DOHH2 (cell line): ENCODE data around the gene MBLAC1.

Source experiments
- H3F3A ChIP-seq: fragments of 200-600 bp; sonication (generic), shearing (Covaris generic); 2 replicates; pipeline ENCODE4 v1.6.0; 2016; ENCODE audit warnings: antibody characterized with exemption, mild to moderate bottlenecking; ENCODE audit not compliant: control insufficient read depth, insufficient read depth
- H3K27ac ChIP-seq: fragments of 200-600 bp; sonication (generic); 2 replicates; pipeline ENCODE4 v1.5.1; 2014; ENCODE audit warnings: low read depth, mild to moderate bottlenecking, low read length, moderate library complexity
- H3K27me3 ChIP-seq: fragments of 200-600 bp; sonication (generic); 2 replicates; pipeline ENCODE4 v1.6.1; 2014; ENCODE audit warnings: mild to moderate bottlenecking, low read length, mixed read lengths; ENCODE audit not compliant: control insufficient read depth
- H3K36me3 ChIP-seq: fragments of 200-600 bp; sonication (generic); 2 replicates; pipeline ENCODE4 v1.6.1; 2014; ENCODE audit warnings: mild to moderate bottlenecking, low read length, moderate library complexity, mixed read lengths; ENCODE audit not compliant: control insufficient read depth
- H3K4me1 ChIP-seq: fragments of 200-600 bp; sonication (generic); 2 replicates; pipeline ENCODE4 v1.6.1; 2014; ENCODE audit warnings: mild to moderate bottlenecking, low read length, mixed read lengths; ENCODE audit not compliant: control insufficient read depth
- H3K4me2 ChIP-seq: fragments of 200-600 bp; sonication (generic); 2 replicates; pipeline ENCODE4 v1.6.0; 2014; ENCODE audit warnings: mild to moderate bottlenecking, low read length, moderate library complexity
- H3K4me3 ChIP-seq: fragments of 200-600 bp; sonication (generic); 2 replicates; pipeline ENCODE4 v1.5.1; 2014; ENCODE audit warnings: mild to moderate bottlenecking, low read length, mixed read lengths
- H3K79me2 ChIP-seq: fragments of 200-600 bp; sonication (generic); 2 replicates; pipeline ENCODE4 v1.6.1; 2014; ENCODE audit warnings: mild to moderate bottlenecking, low read length, mixed read lengths; ENCODE audit not compliant: control insufficient read depth
- H3K9me2 ChIP-seq: fragments of 200-600 bp; sonication (generic); replicated peaks from 2 replicates; pipeline ENCODE4 v1.6.1; 2014; ENCODE audit warnings: mild to moderate bottlenecking, low read length, mixed read lengths; ENCODE audit not compliant: control insufficient read depth
- H3K9me3 ChIP-seq: fragments of 200-600 bp; sonication (generic); 2 replicates; pipeline ENCODE4 v1.6.1; 2014; ENCODE audit warnings: antibody characterized with exemption, low read length, mixed read lengths; ENCODE audit not compliant: control insufficient read depth, insufficient read depth
- H4K20me1 ChIP-seq: fragments of 200-600 bp; sonication (generic); 2 replicates; pipeline ENCODE4 v1.6.0; 2014; ENCODE audit warnings: low read depth, mild to moderate bottlenecking, antibody characterized with exemption, low read length, moderate library complexity; ENCODE audit not compliant: control insufficient read depth, insufficient read depth
- EZH2phosphoT487 ChIP-seq: fragments of 200-600 bp; sonication (generic); IDR thresholded peaks from 2 replicates; pipeline ENCODE4 v1.6.1; 2017; ENCODE audit warnings: borderline replicate concordance, mild to moderate bottlenecking, antibody characterized with exemption, low read length, moderate library complexity, mixed read lengths
- TF ChIP-seq, protein P1 (sequence below): fragments of 200-600 bp; sonication (generic); IDR thresholded peaks from one replicate; pipeline ENCODE4 v1.5.1; 2014; ENCODE audit warnings: antibody characterized with exemption, mild to moderate bottlenecking, low read depth, low read length; ENCODE audit not compliant: poor library complexity, severe bottlenecking

MBLAC1 gene

DNA sequence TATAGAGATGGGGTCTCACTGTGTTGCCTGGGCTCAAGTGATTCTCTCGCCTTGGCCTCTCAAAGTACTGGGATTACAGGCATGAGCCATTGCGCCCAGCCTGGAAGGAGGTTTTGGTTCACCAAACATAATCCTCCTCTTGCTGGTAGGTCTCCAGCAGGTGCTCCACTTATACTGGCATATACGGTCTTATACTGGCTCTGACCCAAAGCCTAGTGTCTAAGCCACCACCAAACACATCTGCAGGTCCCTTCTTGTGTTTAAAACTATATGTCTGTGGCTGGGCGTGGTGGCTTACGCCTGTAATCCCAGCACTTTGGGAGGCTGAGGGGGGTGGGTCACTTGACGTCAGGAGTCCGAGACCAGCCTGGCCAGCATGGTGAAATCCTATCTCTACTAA lies 5.4 kb downstream of the MBLAC1 start:
- Histone ChIP-seq H3K4me2 (peak overlapping the region; percentile 14; the same call in 1 of the 2 replicates), H3K79me2 (peaks cover 11% of the 10 kb centered on the region), H3K9me2 (no peaks in the 10 kb centered on the region), H4K20me1 (no peaks in the 10 kb centered on the region), H3K27ac (no peak overlapping the region), H3K4me1 (peaks cover 32% of the 10 kb centered on the region), H3K4me3 (no peak overlapping the region), H3K27me3 (no peaks in the 10 kb centered on the region), H3K36me3 (no peaks in the 10 kb centered on the region), H3F3A (peaks cover 13% of the 10 kb centered on the region), H3K9me3 (no peaks in the 10 kb centered on the region)
- TF ChIP-seq, protein P1, sequence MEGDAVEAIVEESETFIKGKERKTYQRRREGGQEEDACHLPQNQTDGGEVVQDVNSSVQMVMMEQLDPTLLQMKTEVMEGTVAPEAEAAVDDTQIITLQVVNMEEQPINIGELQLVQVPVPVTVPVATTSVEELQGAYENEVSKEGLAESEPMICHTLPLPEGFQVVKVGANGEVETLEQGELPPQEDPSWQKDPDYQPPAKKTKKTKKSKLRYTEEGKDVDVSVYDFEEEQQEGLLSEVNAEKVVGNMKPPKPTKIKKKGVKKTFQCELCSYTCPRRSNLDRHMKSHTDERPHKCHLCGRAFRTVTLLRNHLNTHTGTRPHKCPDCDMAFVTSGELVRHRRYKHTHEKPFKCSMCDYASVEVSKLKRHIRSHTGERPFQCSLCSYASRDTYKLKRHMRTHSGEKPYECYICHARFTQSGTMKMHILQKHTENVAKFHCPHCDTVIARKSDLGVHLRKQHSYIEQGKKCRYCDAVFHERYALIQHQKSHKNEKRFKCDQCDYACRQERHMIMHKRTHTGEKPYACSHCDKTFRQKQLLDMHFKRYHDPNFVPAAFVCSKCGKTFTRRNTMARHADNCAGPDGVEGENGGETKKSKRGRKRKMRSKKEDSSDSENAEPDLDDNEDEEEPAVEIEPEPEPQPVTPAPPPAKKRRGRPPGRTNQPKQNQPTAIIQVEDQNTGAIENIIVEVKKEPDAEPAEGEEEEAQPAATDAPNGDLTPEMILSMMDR, result no peak
- no peak for TF ChIP-seq EZH2phosphoT487

GRCh38 chr7:100132697-100133151 lies 6.0 kb downstream of the MBLAC1 start:
- Histone ChIP-seq H3K9me3 (no peaks in the 10 kb centered on the region), H3K4me2 (peak overlapping the region; percentile 14; the same call in 1 of the 2 replicates), H3K36me3 (no peaks in the 10 kb centered on the region), H3K4me1 (peaks cover 35% of the 10 kb centered on the region), H3K27ac (no peak overlapping the region), H3F3A (peaks cover 18% of the 10 kb centered on the region), H3K27me3 (no peaks in the 10 kb centered on the region), H3K79me2 (peaks cover 8% of the 10 kb centered on the region), H4K20me1 (no peaks in the 10 kb centered on the region), H3K4me3 (no peak overlapping the region), H3K9me2 (no peaks in the 10 kb centered on the region)
- TF ChIP-seq, protein P1, result peak; percentile 97
- TF ChIP-seq EZH2phosphoT487, result no peak

DNA sequence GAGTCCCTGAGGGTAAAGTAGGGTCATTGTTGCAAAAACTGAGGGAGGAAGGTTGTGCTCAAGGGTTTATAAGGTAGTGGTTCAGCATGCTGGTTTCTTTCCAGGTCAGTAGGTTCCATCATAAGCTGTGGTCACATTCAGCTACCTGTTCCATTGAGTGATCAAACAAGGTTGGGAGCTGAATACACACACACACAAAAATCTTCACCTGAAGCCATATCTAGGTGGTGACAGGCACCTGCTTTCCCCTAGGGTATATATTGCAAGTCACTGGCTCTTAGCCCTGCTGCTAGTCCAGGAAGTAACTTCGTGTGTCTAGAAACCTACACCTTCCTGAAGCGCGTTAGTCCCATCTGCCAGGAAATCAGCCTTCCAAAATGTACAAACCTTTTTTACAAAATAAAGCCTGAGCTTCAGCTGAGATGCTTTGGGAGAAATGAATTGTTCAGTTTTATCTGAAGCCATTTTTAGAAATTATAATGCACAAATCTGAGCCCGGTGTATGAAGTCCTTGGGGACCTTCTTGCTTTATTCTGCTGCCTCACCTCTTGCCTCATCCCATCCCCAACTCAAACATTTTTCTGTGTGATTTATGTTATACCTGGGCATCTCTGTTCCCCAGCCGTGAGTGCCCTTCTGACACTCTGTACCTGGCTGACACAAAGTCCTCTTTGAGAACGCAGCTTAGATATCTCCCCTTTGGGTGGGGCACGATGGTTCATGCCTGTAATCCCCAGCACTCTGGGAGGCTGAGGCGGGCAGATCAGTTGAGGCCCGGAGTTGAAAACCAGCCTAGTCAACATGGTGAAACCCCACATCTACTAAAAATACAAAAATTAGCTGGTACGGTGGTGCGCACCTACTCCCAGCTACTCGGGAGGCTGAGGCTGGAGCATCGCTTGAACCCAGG lies 11.3 kb downstream of the MBLAC1 start:
- no peaks in the 10 kb centered on the region for H3K9me3 ChIP-seq
- H3K79me2 ChIP-seq, result no peaks in the 10 kb centered on the region
- peak overlapping the region; percentile 50 for H3K4me3 ChIP-seq
- TF ChIP-seq EZH2phosphoT487, result no peak
- TF ChIP-seq, protein P1, result no peak
- H4K20me1 ChIP-seq, result no peaks in the 10 kb centered on the region
- peaks cover 16% of the 10 kb centered on the region for H3F3A ChIP-seq
- H3K4me1 ChIP-seq, result peaks cover 46% of the 10 kb centered on the region
- H3K9me2 ChIP-seq, result no peaks in the 10 kb centered on the region
- peak overlapping the region; percentile 56 for H3K27ac ChIP-seq
- H3K4me2 ChIP-seq, result peak overlapping the region; percentile 63
- H3K27me3 ChIP-seq, result no peaks in the 10 kb centered on the region
- H3K36me3 ChIP-seq, result no peaks in the 10 kb centered on the region
